MCF 10A (cell line): ENCODE results near the gene CNPY4. TPM values are rescaled to one million over a fixed set of nuclear protein-coding genes. Genes with fewer than 3 reads are reported as not detected.

Experiments
- BruUV-seq: library from RNA; stranded (reverse); fragments of 400-500 nt; replicated peaks from 2 replicates; lab custom pipeline; 2021; lab: Mats Ljungman, UMichigan
- CTCF ChIA-PET: fragments of 300-600 bp; sonication (Branson Sonifier 250); formaldehyde crosslinking; extraction: SDS; loops from one replicate; lab custom pipeline; 2021; ENCODE audit warnings: antibody characterized with exemption, inconsistent platforms; lab: Yijun Ruan, JAX
- POLR2A ChIA-PET: fragments of 300-600, 350-650 bp; sonication (Branson Sonifier 250); formaldehyde crosslinking; extraction: SDS; loops from one replicate; lab custom pipeline; 2020; ENCODE audit warnings: antibody characterized with exemption, inconsistent platforms; lab: Yijun Ruan, JAX
- DNase-seq: peaks from one replicate; pipeline ENCODE4 v3.0.0-alpha.2; 2018; ENCODE audit not compliant: unreplicated experiment
- H3K27ac Mint-ChIP-seq: one replicate; pipeline ENCODE4 v1.8.0; 2022; ENCODE audit warnings: mild to moderate bottlenecking, low read depth, mixed read lengths; ENCODE audit not compliant: unreplicated experiment
- H3K27me3 Mint-ChIP-seq: one replicate; pipeline ENCODE4 v1.8.0; 2022; ENCODE audit warnings: mixed read lengths; ENCODE audit not compliant: insufficient read depth, unreplicated experiment
- H3K36me3 Mint-ChIP-seq: one replicate; pipeline ENCODE4 v1.8.0; 2022; ENCODE audit warnings: mild to moderate bottlenecking, moderate library complexity, mixed read lengths; ENCODE audit not compliant: insufficient read depth, unreplicated experiment
- H3K4me1 Mint-ChIP-seq: one replicate; pipeline ENCODE4 v1.8.0; 2022; ENCODE audit warnings: mixed read lengths; ENCODE audit not compliant: insufficient read depth, unreplicated experiment
- H3K4me3 Mint-ChIP-seq: one replicate; pipeline ENCODE4 v1.8.0; 2022; ENCODE audit warnings: mild to moderate bottlenecking, moderate library complexity, mixed read lengths; ENCODE audit not compliant: unreplicated experiment
- H3K9me3 Mint-ChIP-seq: one replicate; pipeline ENCODE4 v1.8.0; 2022; ENCODE audit warnings: mixed read lengths; ENCODE audit not compliant: unreplicated experiment
- intact Hi-C: fragments of 100-400 bp; cut with micrococcal nuclease; formaldehyde crosslinking; loops from 2 replicates; pipeline ENCODE4 v1.14.1; 2022
- total RNA-seq: library from RNA; stranded (reverse); gene quantifications from 2 replicates; pipeline ENCODE4 v1.2.3, GENCODE V29; 2022
- TF ChIP-seq, protein P1 (sequence below): fragments of 200-600 bp; IDR thresholded peaks from one replicate; pipeline ENCODE4 v1.8.0; 2022; ENCODE audit warnings: antibody characterized with exemption, mild to moderate bottlenecking; ENCODE audit not compliant: unreplicated experiment

Gene CNPY4
- total RNA-seq, 1 experiment from 2014 or later: 2.9 TPM

DNA sequence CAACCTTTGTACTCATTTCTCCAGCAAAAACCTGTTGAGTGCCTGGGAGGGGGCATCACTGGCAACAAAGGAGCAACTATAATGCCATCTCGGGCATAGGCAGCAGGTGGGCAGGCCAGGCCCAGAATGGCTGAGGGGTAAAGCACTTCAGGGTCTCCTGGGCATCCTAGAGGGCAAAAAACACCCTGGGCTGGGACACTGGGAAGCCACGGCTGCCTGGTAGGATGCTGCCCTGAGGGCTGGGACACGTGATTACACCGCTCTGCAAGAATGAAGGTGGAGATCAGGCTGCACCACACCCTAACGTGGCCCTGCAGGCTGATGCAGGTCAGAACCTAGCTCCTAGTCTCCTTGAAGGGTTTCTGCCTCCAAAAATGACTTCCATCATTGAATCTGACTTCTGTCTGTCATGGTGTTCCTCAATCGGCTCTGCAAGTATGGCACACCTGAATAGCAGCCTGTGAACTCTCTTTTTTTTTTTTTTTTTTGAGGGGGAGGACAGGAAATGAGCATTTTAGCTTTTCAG is 43.6 kb downstream of the CNPY4 start:
- Mint-ChIP-seq H3K27ac (peak overlapping the region; percentile 22), H3K27me3 (peaks cover 24% of the 10 kb centered on the region), H3K36me3 (peaks cover 5% of the 10 kb centered on the region), H3K4me3 (no peak overlapping the region), H3K9me3 (no peaks in the 10 kb centered on the region), H3K4me1 (peaks cover 13% of the 10 kb centered on the region)
- intact Hi-C loops: no loop called here
- TF ChIP-seq, protein P1, sequence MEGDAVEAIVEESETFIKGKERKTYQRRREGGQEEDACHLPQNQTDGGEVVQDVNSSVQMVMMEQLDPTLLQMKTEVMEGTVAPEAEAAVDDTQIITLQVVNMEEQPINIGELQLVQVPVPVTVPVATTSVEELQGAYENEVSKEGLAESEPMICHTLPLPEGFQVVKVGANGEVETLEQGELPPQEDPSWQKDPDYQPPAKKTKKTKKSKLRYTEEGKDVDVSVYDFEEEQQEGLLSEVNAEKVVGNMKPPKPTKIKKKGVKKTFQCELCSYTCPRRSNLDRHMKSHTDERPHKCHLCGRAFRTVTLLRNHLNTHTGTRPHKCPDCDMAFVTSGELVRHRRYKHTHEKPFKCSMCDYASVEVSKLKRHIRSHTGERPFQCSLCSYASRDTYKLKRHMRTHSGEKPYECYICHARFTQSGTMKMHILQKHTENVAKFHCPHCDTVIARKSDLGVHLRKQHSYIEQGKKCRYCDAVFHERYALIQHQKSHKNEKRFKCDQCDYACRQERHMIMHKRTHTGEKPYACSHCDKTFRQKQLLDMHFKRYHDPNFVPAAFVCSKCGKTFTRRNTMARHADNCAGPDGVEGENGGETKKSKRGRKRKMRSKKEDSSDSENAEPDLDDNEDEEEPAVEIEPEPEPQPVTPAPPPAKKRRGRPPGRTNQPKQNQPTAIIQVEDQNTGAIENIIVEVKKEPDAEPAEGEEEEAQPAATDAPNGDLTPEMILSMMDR: no peak
- ChIA-PET CTCF (interaction anchor here (0.6 to 1.2 kb wide), 4 partner anchors 14 to 54 kb away, joined by 3 to 6 read pairs (median 4); no protein-coding TSS in a partner anchor), POLR2A (interaction anchor here (0.6 to 1.7 kb wide), 7 partner anchors 9 to 172 kb away, joined by 3 to 11 read pairs (median 4); partner anchors contain the start of genes GPC2 and LAMTOR4)
- BruUV-seq: no TSS peak
- DNase-seq: peak; percentile 52

DNA sequence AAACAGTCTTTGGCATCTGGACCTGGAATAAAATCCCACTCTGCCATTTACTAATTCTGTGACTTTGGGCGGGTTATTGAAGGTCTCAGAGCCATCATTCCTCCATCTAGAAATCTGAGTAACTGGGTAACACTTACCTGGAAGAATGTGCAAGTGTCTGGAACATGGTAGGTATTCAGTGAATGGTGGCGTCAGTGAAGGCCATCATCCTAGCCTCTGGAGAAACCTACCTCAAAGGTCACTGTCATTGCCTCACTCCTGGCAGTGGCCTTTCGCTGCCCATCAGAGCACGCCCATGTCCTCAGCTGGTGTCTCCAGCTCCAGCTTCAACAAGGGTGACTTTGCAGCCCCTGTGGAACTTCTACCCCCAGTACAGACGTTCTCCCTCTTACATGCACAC is 44.4 kb downstream of the CNPY4 start:
- ChIA-PET CTCF (interaction anchor here (1.2 to 3.1 kb wide), 2 partner anchors 31 to 54 kb away, joined by 3 to 10 read pairs; no protein-coding TSS in a partner anchor), POLR2A (interaction anchor here (0.7 to 1.7 kb wide), 4 partner anchors 8 to 89 kb away, joined by 3 to 11 read pairs (median 4); partner anchors contain the start of gene LAMTOR4)
- no peak for DNase-seq
- Mint-ChIP-seq H3K27ac (no peak overlapping the region), H3K27me3 (peaks cover 28% of the 10 kb centered on the region), H3K4me1 (peaks cover 21% of the 10 kb centered on the region), H3K4me3 (no peak overlapping the region), H3K36me3 (peaks cover 5% of the 10 kb centered on the region), H3K9me3 (no peaks in the 10 kb centered on the region)
- intact Hi-C loops: no loop called here
- TF ChIP-seq, protein P1: no peak
- BruUV-seq: no TSS peak

DNA sequence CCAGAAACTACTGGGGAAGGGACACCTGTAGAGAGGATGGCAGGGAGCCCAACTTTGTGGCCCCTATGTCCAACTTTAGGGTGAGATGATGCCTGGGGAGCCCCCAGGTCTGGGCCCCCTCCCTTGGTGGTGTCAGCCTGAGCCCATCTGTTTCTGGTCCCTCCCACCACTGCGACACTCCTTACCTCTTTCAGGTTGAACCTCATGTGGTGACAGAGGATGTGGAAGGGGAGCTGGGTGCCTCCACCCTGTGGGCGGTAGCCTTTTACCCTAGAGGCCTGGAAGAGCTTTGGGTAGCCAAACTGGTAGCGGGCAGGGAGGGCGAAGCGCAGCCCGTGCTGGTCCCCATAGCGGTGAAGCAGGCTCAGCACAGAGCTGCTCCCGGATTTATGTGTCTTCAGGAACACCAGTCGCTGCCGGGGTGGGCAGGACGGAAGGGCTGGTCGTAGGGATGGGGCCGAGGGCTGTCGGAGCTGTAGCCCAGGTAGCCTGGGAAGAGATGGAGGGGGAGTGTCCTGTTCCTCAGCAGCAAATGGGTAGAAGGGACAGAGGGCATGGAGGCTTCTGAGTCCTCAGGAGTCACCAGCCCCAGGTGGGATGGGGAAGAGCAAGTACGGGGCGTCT is 47.0 kb downstream of the CNPY4 start:
- peaks cover 42% of the 10 kb centered on the region for H3K27me3 Mint-ChIP-seq
- H3K9me3 Mint-ChIP-seq: no peaks in the 10 kb centered on the region
- peaks cover 28% of the 10 kb centered on the region for H3K4me1 Mint-ChIP-seq
- intact Hi-C loops: no loop called here
- DNase-seq: no peak
- ChIA-PET POLR2A (interaction anchor here (1.0 to 1.7 kb wide), 2 partner anchors 106 to 262 kb away, joined by 4 to 5 read pairs; partner anchors contain the start of gene ZCWPW1), CTCF (interaction anchor here (3.1 kb wide), 1 partner anchor 34 kb away, joined by 10 read pairs; no protein-coding TSS in a partner anchor)
- no TSS peak for BruUV-seq
- H3K4me3 Mint-ChIP-seq: no peak overlapping the region
- TF ChIP-seq, protein P1: no peak
- H3K36me3 Mint-ChIP-seq: no peaks in the 10 kb centered on the region
- H3K27ac Mint-ChIP-seq: peak overlapping the region; percentile 54
